MCF 10A (cell line): ENCODE measurements around the gene AGAP1. TPM values are rescaled to one million over a fixed set of nuclear protein-coding genes. Genes with fewer than 3 reads are reported as not detected.

Experiments used
- BruUV-seq: library from RNA; stranded (reverse); fragments of 400-500 nt; replicated peaks from 2 replicates; lab custom pipeline; 2021; lab: Mats Ljungman, UMichigan
- CTCF ChIA-PET: fragments of 300-600 bp; sonication (Branson Sonifier 250); formaldehyde crosslinking; extraction: SDS; loops from one replicate; lab custom pipeline; 2021; ENCODE audit warnings: antibody characterized with exemption, inconsistent platforms; lab: Yijun Ruan, JAX
- POLR2A ChIA-PET: fragments of 300-600, 350-650 bp; sonication (Branson Sonifier 250); formaldehyde crosslinking; extraction: SDS; loops from one replicate; lab custom pipeline; 2020; ENCODE audit warnings: antibody characterized with exemption, inconsistent platforms; lab: Yijun Ruan, JAX
- DNase-seq: peaks from one replicate; pipeline ENCODE4 v3.0.0-alpha.2; 2018; ENCODE audit not compliant: unreplicated experiment
- H3K27ac Mint-ChIP-seq: one replicate; pipeline ENCODE4 v1.8.0; 2022; ENCODE audit warnings: mild to moderate bottlenecking, low read depth, mixed read lengths; ENCODE audit not compliant: unreplicated experiment
- H3K27me3 Mint-ChIP-seq: one replicate; pipeline ENCODE4 v1.8.0; 2022; ENCODE audit warnings: mixed read lengths; ENCODE audit not compliant: insufficient read depth, unreplicated experiment
- H3K36me3 Mint-ChIP-seq: one replicate; pipeline ENCODE4 v1.8.0; 2022; ENCODE audit warnings: mild to moderate bottlenecking, moderate library complexity, mixed read lengths; ENCODE audit not compliant: insufficient read depth, unreplicated experiment
- H3K4me1 Mint-ChIP-seq: one replicate; pipeline ENCODE4 v1.8.0; 2022; ENCODE audit warnings: mixed read lengths; ENCODE audit not compliant: insufficient read depth, unreplicated experiment
- H3K4me3 Mint-ChIP-seq: one replicate; pipeline ENCODE4 v1.8.0; 2022; ENCODE audit warnings: mild to moderate bottlenecking, moderate library complexity, mixed read lengths; ENCODE audit not compliant: unreplicated experiment
- H3K9me3 Mint-ChIP-seq: one replicate; pipeline ENCODE4 v1.8.0; 2022; ENCODE audit warnings: mixed read lengths; ENCODE audit not compliant: unreplicated experiment
- CTCF ChIP-seq: fragments of 200-600 bp; IDR thresholded peaks from one replicate; pipeline ENCODE4 v1.8.0; 2022; ENCODE audit warnings: antibody characterized with exemption, mild to moderate bottlenecking; ENCODE audit not compliant: unreplicated experiment
- intact Hi-C: fragments of 100-400 bp; cut with micrococcal nuclease; formaldehyde crosslinking; loops from 2 replicates; pipeline ENCODE4 v1.14.1; 2022
- total RNA-seq: library from RNA; stranded (reverse); gene quantifications from 2 replicates; pipeline ENCODE4 v1.2.3, GENCODE V29; 2022

Gene AGAP1
- total RNA-seq, 1 experiment from 2014 or later, result 41.3 TPM

GRCh38 chr2:235685024-235685721 lies 191.3 kb downstream of the AGAP1 start:
- H3K27ac Mint-ChIP-seq, result peak overlapping the region; percentile 42
- CTCF ChIA-PET, result interaction anchor here (0.9 kb wide), 1 partner anchor 90 kb away, joined by 3 read pairs; no protein-coding TSS in a partner anchor
- H3K4me3 Mint-ChIP-seq, result no peak overlapping the region
- no peaks in the 10 kb centered on the region for H3K9me3 Mint-ChIP-seq
- BruUV-seq, result no TSS peak
- peaks cover 5% of the 10 kb centered on the region for H3K36me3 Mint-ChIP-seq
- intact Hi-C loops, result no loop called here
- peaks cover under 1% of the 10 kb centered on the region for H3K4me1 Mint-ChIP-seq
- POLR2A ChIA-PET, result interaction anchor here (1.0 kb wide), 1 partner anchor 12 kb away, joined by 3 read pairs; no protein-coding TSS in a partner anchor
- DNase-seq, result no peak
- no peak for TF ChIP-seq CTCF
- no peaks in the 10 kb centered on the region for H3K27me3 Mint-ChIP-seq

DNA sequence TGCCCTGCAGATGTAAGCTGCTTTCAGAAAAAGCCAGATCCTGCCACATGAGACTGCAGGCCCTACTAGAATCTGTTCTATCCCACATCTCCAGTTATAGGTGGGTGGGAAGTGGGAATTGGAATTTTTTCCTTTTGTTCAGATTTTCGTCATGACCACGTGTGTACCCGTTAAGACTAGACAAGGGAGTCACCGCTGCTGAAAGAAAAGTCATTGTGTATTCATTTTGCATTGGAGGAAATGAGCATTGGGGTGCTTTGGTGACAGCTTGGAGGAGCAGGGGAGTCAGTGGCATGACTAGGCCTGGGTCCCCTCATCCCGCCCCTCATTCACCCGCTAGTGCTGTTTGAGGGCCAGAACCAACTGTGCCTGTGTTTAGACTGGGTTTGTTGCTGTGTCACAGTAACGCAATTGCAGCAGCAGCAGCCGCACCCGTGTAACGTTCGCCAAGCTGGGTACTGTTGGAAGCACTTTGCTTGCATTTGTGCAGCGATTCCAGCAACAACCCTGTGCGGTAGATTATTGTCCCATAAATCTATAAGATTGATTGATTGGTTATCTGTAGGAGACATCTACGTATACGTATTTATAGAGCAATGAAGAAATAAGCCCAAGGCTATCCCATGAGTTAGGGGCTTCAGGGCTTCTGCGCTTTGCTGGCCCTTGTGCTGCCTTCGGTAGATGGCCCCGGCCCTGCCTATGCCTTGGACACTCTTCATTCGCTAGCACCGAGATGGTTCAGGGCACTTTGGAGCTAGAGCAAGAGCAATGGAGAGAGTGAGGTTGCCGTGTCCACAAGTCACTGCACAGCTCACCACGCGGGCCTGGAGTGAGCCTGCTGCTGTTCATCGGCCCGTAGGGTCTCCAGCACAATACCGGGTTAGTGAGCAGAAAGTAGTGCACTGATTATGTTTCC lies 194.9 kb downstream of the AGAP1 start:
- CTCF ChIA-PET, result interaction anchor here (1.1 to 1.3 kb wide), 2 partner anchors 12 to 58 kb away, joined by 4 to 5 read pairs; no protein-coding TSS in a partner anchor
- Mint-ChIP-seq H3K9me3 (no peaks in the 10 kb centered on the region), H3K4me1 (no peaks in the 10 kb centered on the region), H3K27ac (no peak overlapping the region), H3K27me3 (no peaks in the 10 kb centered on the region), H3K36me3 (peaks cover 5% of the 10 kb centered on the region), H3K4me3 (no peak overlapping the region)
- POLR2A ChIA-PET, result no interaction called here
- BruUV-seq, result no TSS peak
- TF ChIP-seq CTCF, result no peak
- intact Hi-C loops, result no loop called here
- no peak for DNase-seq

- Mint-ChIP-seq H3K4me1 (no peaks in the 10 kb centered on the region), H3K27ac (no peak overlapping the region), H3K27me3 (no peaks in the 10 kb centered on the region), H3K36me3 (peaks cover 5% of the 10 kb centered on the region), H3K4me3 (no peak overlapping the region), H3K9me3 (no peaks in the 10 kb centered on the region)
- intact Hi-C loops, result no loop called here
- BruUV-seq, result no TSS peak
- DNase-seq, result no peak
- POLR2A ChIA-PET, result no interaction called here
- no peak for TF ChIP-seq CTCF
- CTCF ChIA-PET, result interaction anchor here (1.1 to 1.3 kb wide), 2 partner anchors 12 to 57 kb away, joined by 4 to 5 read pairs; no protein-coding TSS in a partner anchor
These were observed 195.6 kb downstream of the AGAP1 start for GRCh38 chr2:235689427-235689853.
